ENCODE data around the gene MEI1. TPM values are rescaled to one million over a fixed set of nuclear protein-coding genes. Genes with fewer than 3 reads are reported as not detected.

MEI1 gene
- total RNA-seq, 1 experiment from 2014 or later, result 0.20 TPM

DNA sequence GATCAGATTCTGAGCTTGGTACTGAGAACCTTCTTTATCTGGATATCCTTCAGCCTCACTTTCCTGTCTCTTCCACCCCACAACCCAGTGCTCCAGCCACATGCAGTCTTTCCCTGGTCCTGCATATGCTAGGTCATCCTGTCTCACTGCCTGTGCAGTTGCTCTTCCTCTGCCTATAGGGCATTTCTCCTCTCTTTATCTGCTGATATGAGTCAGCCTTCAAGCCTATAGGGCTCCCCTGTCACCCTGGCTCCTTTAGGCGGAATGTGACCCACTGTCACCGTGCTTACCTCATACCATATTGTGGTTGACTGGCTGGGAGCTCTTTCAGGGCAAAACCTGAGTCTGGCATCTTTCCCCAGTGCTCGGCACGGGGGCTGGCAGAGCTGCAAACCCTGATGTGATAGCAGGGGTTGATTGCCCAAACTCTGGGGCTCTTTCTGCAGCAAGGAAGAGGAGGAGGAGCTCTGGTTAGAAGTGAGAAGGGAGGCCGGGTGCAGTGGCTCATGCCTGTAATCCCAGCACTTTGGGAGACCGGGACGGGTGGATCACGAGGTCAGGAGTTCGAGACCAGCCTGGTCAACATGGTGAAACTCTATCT is 26.3 kb downstream of the MEI1 start:
- no peaks in the 10 kb centered on the region for H3K9me3 Mint-ChIP-seq
- Histone ChIP-seq H3K27ac (ENCODE audit: insufficient read length, low read depth, low read length) (no peak overlapping the region), H3K4me1 (ENCODE audit: insufficient read depth, low read length) (no peaks in the 10 kb centered on the region), H3K79me1 (ENCODE audit: insufficient read depth, low read depth, low read length, poor library complexity, severe bottlenecking) (no peaks in the 10 kb centered on the region), H3K79me2 (ENCODE audit: insufficient read depth, low read length) (no peaks in the 10 kb centered on the region), H3K4me2 (ENCODE audit: insufficient read depth, insufficient read length, low read length) (no peak overlapping the region), H2AFZ (ENCODE audit: low read length) (no peak overlapping the region), H2BK12ac (ENCODE audit: insufficient read length, low read depth, low read length) (no peak overlapping the region), H4K91ac (ENCODE audit: insufficient read length, low read depth, low read length) (no peak overlapping the region), H3K9me3 (ENCODE audit: control insufficient read depth, low read depth, low read length) (no peaks in the 10 kb centered on the region), H3T11ph (ENCODE audit: low read length) (no peak overlapping the region), H3K4ac (ENCODE audit: low read depth, low read length) (no peak overlapping the region), H3K14ac (ENCODE audit: insufficient read depth, low read length) (no peak overlapping the region), H3K18ac (ENCODE audit: insufficient read length, low read depth, low read length) (no peak overlapping the region), H3K9ac (ENCODE audit: extremely low read depth, insufficient read length, low read length) (no peak overlapping the region), H4K5ac (ENCODE audit: insufficient read length, low read depth, low read length) (no peak overlapping the region), H2BK15ac (ENCODE audit: low read depth, low read length) (no peak overlapping the region), H2AK5ac (ENCODE audit: insufficient read length, low read length) (no peak overlapping the region), H2BK120ac (ENCODE audit: low read depth, low read length, poor library complexity, severe bottlenecking) (no peak overlapping the region), H3K23me2 (ENCODE audit: insufficient read length, low read depth, low read length, poor library complexity, severe bottlenecking) (no peaks in the 10 kb centered on the region), H3K27me3 (ENCODE audit: insufficient read depth, low read length) (no peaks in the 10 kb centered on the region), H4K20me1 (ENCODE audit: control insufficient read depth, insufficient read depth, insufficient read length) (no peaks in the 10 kb centered on the region), H4K8ac (replicated peaks; ENCODE audit: insufficient read length, low read depth, low read length) (no peak overlapping the region), H2BK20ac (ENCODE audit: low read depth, low read length, poor library complexity, severe bottlenecking) (no peak overlapping the region), H3K56ac (ENCODE audit: insufficient read length, low read depth, low read length) (no peak overlapping the region), H2BK5ac (ENCODE audit: insufficient read length, low read length) (no peak overlapping the region), H3K23ac (ENCODE audit: insufficient read length, low read depth, low read length) (no peak overlapping the region)
- DNase-seq, result no peak
- peaks cover 7% of the 10 kb centered on the region; the same call in 1 of the 2 replicates for H3K27me3 Mint-ChIP-seq (ENCODE audit: low read depth)
- TF ChIP-seq, protein P1, sequence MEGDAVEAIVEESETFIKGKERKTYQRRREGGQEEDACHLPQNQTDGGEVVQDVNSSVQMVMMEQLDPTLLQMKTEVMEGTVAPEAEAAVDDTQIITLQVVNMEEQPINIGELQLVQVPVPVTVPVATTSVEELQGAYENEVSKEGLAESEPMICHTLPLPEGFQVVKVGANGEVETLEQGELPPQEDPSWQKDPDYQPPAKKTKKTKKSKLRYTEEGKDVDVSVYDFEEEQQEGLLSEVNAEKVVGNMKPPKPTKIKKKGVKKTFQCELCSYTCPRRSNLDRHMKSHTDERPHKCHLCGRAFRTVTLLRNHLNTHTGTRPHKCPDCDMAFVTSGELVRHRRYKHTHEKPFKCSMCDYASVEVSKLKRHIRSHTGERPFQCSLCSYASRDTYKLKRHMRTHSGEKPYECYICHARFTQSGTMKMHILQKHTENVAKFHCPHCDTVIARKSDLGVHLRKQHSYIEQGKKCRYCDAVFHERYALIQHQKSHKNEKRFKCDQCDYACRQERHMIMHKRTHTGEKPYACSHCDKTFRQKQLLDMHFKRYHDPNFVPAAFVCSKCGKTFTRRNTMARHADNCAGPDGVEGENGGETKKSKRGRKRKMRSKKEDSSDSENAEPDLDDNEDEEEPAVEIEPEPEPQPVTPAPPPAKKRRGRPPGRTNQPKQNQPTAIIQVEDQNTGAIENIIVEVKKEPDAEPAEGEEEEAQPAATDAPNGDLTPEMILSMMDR (conservative IDR thresholded peaks at IDR 0.05), result no peak
- no peak overlapping the region for H3K27ac Mint-ChIP-seq
- no CpG with 5 or more reads among the region's 9 CpGs for WGBS (ENCODE audit: extremely low coverage, insufficient read length, low lambda C conversion rate)
- no peaks in the 10 kb centered on the region for H3K4me1 Mint-ChIP-seq
- no peak overlapping the region for H3K4me3 Mint-ChIP-seq
- H3K36me3 Mint-ChIP-seq (ENCODE audit: insufficient read depth in 1 of 3, low read depth in 3 of 3), result no peaks in the 10 kb centered on the region

Data from H9 (cell line).